Left kidney (tissue), 2 donors: ENCODE measurements around the gene SBF2. TPM values are rescaled to one million over a fixed set of nuclear protein-coding genes. Genes with fewer than 3 reads are reported as not detected.

Source experiments
- DNase-seq: peaks from one replicate; pipeline ENCODE4 v3.0.0-alpha.2; 2013
- polyA plus RNA-seq: library from polyadenylated mRNA; unstranded; fragments of 120-200 nt; gene quantifications from one replicate; pipeline ENCODE4 v1.2.1, GENCODE V29; 2013; ENCODE audit not compliant: insufficient read length

The SBF2 gene
- polyA plus RNA-seq, 1 donor: 65.7 TPM

DNA sequence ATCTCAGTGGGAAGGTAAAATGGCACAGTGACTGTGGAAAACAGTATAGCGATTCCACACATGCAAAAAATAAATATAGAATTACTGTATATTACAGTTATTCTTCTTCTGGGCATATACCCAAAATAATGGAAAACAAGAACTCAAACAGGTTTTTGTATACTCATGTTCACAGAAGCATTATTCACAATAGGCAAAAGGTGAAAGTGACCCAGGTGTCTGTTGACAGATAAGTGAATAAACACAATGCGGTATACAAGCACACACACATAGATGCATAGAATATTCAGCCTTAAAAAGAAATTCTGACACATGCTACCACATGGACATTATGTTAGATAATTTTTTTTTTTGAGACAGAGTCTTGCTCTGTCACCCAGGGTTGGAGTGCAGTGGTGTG lies 397.1 kb downstream of the SBF2 start:
- no peak for DNase-seq

DNA sequence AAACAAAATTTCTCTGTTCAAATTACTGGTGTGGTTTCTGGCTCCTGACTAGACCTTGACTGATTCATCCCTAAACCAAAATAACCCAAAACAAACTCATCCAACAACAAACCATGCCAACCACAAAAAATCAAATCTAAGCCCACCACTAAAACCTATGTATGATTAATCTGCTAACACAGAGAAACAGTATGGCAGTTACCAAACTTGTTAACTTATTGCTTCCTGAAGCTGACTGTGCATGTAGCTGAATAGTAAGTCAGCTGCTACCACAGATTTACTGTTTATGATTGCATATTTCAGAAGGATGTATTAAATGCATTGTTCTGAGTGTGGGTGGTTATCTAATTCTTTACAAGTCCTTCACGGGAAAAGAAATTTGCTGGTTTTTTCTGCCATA lies 399.0 kb downstream of the SBF2 start:
- DNase-seq: no peak

DNA sequence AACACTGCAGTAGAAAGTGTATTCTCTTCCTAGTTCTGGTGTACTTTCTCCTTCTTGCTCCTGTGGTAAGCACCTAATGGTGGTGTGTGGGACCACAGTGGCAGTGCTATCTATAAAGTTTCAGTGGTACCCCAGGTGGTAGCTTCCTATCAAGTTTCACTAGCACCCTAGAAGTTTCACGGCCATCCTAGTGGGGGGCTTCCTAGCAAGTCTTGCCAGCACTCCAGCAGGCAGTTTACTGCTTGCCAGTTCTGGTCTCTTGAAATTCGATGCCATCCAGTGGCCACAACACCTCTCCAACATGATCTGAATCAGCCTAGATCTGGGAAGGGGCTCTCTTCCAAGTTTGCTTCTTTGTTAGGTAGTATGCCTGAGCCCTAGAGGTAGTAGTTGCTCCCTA lies 400.5 kb downstream of the SBF2 start:
- no peak for DNase-seq

DNA sequence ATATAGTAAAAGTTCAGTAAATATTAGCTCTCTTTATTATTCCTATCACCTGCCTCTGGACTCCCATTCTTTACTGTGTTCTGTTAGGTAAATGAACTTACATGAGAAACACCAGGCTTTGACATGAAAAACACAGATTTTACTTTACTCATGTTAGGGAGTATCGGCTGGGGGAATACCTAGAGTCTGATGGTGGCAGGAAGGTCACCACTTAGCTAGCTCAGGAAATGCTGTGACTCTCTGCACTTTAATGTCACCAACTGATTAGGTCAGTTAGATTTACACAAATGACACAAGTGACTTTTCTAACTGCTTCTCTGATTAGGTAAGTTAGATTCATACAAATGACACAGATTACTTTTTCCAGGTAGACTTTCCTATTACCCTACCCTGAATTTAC lies 405.1 kb downstream of the SBF2 start:
- no peak for DNase-seq

DNA sequence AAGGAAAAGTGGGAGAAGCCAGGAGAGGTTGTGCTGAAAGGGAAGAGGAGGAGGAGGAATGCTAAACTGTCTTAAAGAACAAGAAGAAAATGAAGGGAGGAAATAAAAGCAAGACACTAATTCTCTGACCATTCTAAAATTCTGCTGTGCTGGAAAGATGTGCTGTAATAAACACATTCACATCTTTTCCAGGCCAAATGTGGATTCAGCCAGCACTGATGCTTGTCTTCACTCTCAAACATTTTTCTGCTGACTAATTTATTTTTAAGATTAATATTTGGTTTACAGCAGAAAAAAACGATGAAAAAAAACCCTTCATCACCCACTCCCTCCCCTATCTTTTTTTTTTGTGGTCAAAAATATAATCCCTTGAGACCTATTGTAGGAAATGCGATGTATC lies 406.5 kb downstream of the SBF2 start:
- no peak for DNase-seq

DNA sequence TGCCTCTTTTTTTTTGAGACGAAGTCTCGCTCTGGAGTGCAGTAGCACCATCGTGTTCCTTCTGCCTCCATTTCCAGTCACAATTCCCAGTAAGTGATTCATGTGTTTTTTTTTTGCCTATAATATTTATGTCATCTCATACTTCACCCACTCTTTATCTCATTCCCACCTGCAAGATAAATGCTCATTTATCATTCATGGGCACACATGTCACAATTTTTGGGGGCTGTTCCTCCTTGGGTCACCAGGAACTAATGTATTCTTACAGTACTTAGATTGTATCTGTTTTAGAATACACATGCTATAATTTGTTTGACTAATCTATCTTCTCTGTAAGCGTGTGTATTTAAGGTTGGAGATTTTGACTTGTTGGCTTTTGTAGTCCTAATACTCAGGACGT lies 407.4 kb downstream of the SBF2 start:
- DNase-seq: no peak

DNA sequence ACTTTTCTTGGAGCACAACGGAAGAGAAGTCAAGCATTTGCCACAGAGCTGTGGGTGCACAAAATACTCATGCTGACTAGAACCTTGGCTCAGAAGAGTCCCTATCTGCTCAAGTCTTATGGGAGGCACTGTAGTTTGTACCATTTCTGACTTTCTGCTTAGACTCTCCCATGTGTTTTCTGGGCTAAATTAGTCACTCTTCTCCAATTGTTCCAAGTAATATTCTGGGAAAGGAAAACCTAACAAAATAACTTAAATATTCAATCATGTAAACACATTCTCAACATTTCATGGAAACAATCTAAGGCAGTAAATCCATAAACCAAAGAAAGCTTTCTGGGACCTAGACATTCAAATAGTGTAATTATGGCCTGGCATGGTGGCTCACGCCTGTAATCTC lies 409.4 kb downstream of the SBF2 start:
- no peak for DNase-seq

DNA sequence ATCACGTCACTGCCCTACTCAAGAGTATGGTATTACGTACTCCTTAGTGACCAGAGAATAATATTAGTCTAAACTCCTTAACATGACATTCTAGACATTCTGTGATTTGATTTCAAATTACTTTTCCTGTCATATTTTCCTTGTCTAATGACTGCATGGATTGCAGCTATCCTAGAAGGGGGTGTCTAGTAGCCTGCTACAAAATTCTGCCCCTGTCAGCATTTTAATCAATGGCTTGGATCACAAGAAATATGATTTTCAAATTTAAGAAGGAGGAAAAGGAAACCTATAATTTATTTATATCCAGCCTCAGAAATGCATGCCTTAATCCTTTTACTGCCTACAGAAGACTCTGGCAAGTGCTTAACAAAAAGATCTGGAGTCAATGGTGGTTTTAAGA lies 413.4 kb downstream of the SBF2 start:
- DNase-seq: no peak

DNA sequence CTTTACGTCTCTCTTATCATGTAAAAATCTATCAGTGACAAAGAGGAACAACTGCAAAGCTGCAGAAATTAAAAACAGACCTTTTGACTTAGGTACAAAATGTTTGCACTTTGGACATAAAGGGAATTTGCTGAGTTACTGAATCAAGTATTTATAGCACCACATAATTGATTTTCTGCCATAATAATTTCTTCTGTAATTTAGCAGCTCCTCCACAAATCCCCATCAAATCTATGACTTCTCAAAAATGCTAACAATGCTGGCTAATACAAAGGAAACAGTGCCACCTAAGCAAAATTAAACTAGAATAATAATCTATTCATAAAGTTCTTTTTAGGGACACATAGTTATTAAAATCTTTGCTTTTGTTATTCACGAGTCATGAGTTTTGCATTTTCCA lies 415.1 kb downstream of the SBF2 start:
- no peak for DNase-seq

DNA sequence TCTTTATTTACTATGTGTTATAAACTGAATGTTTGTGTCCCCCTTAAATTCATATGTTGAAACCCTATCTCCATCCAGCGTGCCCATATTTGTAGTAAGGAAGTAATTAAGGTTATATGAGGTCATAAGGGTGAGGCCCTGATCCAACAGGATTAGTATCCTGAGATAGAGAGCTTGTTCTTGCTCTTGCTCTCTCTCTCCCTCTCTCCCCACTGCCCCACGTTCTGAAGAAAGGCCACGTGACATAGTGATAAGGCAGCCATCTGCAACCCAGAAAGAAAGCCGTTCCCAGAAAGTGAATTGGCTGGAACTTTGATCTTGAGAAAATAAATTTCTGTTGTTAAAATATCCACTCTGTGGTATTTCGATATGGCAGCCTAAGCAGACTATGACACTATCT lies 417.7 kb downstream of the SBF2 start:
- DNase-seq: no peak

DNA sequence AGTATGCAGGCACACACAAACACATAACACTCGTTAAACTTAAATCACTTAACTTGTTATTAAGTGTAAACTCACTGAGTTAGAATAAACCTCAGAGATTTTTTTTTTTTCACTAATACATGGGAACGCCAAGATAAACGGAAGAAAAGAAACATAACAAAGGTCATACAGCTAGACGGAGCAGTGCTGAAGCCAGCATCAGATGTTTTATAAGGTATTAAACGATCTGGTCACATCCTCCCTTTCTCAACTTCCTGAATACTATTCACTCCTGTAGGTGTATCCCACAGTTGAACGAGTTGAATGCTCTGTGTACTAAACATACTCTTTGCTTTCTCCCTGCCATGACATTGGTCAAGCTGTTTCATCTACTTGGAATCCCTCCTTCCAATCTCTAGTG lies 418.2 kb downstream of the SBF2 start:
- no peak for DNase-seq

DNA sequence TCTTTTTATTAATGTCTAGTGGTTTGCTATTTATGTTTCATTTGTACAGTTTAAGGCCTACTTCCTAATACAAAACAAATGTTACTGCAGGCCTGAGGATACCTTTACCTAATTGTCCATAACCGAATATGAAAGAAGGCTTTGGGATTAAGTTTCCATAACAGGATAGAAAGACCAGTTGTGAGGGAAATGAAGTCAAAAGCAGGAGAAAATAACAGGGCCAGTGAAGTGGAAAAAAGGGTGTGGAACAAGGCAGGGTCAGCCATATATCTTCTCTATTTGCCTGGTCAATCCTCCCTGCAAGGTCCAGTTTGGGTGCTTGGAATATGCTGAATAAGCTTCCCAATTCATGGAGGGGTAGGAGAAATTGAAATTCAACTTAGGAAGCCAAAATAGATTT lies 418.6 kb downstream of the SBF2 start:
- no peak for DNase-seq

DNA sequence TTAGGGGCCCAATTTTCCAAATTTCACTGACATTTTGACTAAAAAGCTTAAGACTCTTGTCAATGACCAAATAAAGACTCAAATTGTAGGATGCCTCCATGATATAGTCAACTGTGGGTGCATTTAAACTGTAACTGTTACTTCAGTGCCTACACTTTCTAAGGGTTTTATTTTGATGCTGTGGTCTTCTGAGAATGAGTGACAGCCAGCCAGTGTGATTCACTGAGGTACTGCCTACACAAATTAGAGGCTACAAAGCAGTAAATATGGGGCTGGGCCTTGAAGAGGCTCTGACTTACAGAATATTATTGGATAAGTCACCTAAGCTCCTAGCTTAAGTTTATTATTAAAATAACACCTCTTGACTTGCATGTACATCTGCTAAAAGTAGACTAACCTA lies 419.6 kb downstream of the SBF2 start:
- no peak for DNase-seq

DNA sequence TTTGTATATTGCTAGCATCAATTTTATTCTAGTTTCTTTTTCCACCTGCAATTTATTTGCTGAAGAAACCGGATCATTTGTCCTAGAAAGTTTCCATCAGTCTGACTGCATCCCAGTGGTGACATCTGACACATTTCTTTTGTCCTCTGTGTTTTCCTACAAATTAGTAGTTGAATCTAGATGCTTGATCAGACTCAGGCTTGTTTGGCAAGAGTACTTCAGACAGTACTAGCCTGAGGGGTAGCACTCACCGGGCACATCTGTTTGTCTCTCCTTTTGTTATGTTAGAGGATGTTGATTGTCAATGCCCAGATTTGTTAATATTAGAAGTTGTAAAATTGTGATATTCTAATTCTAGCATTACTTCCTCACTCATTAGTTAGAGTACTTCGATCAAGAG lies 425.4 kb downstream of the SBF2 start:
- DNase-seq: no peak

DNA sequence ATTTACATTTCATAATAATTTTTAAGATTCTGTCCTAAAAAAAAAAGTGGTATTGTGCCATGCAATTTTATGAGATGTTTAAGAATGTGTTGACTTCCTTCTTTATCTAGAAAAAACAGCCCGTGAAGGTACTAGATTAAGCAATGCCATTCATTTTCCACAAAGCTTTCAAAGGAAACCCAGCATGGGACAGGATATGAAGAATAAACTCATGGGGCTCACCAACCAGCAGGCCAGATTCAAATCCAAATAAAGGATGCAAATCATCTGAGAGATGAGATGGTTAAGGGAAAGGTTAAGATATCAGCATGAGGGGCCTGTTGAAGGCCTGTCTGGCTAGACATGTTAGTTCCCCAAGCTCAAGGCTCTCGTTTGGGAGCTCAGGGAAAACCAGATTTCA lies 431.0 kb downstream of the SBF2 start:
- no peak for DNase-seq

DNA sequence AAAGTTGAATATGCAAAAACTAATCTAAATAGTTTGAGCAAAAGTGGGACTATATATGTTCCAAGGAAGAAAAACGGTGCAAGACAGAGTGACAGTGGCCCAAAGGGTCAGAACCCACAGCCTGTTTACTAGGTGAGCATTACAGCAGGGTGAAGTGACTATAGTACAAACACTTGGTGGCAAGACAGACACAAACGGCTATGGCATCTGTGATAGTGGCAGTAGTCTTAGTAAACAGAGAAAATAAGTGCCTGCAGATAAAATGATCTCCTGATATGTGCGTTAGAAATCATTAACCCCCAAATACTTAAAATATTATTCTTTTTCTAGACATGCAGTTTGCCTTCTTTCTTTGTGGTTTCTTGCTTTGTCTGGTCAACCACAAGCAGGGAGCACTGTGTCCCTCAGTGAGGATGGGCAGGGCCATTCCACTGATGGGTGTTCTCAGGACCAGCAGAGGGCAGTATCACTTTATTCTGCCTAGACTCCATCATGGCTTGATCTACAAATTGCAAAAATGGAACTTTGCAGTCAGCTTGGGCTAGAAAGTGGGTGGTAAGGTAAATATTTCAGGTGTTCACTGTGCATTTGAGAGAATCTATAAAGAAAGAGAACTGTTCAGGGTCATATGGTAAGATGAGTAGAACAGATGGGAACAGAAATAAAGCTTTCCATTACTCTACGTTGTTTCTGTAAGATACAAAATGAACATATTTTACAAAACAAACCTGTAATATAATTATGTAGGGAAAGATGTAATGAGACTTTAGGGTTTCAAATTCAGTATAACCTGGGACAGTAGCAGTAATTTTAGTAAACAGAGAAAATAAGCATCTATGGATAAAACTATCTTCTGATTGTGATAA lies 431.9 kb downstream of the SBF2 start:
- no peak for DNase-seq

DNA sequence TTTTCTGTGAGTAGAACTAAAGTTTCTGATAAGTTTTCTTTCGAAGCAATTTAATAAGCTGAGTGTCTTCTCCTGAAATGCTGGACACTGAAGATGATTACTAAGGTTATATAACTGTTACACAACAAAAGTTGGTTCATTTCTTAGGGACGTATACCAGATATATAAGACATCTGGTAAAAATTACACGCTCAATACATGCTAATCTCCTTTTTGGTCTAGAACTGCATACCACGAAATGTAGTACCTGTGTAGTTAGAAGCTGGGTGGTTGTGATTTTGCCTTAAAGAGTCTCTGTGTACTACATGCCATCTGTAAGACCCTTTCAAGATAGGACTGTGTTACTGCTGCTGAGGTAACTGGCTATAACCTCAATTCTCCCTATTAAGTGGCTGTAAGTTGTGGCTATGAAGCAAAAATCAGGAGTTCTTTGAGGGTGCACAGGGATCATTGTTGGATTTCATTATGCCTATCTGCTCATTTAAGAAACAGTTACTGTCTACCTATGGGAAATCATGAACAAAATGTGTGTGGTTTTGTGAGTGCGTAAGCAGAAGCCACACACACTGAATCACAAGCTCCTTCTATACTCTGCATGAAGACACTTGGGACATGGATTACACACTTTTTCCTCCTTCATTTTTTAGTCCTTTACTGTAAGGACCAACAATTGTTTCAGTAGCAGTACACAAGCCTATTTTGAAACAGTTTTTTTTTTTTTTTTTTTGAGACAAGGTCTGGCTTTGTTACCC lies 434.3 kb downstream of the SBF2 start:
- no peak for DNase-seq

DNA sequence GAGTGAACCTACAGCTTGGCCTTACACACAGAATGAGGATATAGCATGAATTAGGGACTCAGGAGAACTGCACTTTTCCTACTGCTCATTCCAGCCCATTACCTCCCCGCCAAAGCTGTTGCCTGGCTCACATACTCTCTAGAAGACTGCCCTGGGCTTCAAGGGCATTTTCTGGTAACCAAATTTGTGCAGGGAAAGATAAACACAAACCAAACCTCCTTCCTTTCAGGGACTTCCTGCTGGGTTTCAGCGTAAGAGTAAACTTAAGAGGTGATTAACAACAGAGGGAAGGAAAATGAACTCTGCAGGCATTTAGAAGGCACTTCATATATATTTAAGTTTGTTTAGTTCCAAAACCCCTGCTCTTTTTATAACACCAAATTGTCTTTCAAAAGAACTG lies 435.2 kb downstream of the SBF2 start:
- no peak for DNase-seq

DNA sequence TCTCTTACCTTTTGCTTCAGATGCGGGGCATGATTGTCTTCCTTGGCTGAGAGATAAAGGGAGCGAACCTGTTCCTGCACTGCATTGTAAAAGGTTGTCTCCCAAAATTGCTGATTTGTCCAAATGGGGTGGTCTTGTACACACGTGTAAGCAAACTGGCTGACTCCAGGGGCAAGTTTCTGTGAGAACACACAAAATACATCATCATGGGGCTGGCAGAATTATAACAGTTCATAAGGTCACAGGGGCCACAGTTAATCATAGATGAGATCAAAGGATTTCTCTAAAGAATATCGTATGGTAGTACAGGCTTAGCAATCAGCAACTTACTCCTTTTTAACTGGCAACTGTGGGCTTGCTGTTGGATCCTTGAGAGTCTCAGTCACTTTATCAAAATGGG lies 435.8 kb downstream of the SBF2 start:
- no peak for DNase-seq

DNA sequence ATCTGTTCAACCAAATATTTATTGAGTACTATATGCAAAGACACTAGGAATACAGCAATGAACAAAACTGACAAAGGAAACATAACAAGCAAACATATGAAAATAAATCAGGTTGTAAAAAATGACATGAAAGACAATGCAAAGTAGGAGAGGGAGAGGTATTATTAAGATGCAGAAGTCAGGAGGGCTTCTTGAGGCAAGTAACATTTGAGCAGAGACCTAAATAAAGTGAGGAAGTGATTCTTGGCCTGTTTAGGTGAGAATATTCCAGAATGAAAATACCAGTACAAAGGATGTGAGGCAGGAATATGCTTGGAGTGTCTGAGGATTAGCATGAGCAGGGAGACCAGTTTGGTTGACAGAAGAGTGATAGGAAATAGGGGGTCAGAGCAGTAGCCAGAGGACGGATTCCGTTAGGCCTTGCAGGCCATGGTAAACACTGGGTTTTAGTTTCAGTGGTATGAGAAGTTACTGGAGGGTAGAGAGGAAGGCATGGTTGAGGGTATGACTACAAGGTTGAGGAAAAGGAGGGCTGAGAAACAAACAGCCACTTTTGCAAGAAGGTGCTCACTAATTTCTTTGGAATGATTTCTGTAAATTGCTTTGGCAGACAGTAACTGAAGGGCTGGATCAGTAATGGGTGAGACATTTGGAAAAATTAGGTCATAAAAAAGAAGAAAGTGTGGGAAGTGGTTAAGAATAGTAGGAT lies 438.3 kb downstream of the SBF2 start:
- no peak for DNase-seq

DNA sequence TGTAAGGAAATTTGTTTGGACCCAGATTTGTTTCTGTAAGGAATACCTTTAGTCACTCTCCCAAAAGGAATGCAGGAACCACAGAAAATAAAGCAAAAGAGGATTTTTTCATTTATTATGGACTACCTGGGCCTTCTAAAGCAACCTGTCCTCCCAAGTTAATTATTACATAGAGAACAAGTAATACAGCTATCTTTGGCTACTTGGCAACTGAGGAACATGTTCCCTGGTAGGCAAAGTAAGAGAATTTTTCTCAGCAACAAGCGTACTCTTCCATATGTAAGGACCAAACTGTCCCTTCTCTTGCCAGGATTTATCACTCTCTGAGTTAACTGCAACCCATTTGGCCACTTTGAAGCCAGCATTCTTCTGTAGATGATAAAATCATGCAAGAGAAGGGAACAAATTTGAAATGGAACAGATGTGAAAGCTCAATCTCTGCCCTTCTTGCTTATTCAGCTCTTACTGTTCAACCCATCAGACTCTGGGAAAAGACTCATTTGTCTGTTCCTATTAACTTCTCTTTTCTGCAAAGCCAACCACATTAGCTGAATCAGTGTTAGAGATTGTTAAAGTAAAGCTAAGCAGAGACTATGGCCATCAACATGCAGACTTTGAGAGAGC lies 440.0 kb downstream of the SBF2 start:
- DNase-seq: no peak

DNA sequence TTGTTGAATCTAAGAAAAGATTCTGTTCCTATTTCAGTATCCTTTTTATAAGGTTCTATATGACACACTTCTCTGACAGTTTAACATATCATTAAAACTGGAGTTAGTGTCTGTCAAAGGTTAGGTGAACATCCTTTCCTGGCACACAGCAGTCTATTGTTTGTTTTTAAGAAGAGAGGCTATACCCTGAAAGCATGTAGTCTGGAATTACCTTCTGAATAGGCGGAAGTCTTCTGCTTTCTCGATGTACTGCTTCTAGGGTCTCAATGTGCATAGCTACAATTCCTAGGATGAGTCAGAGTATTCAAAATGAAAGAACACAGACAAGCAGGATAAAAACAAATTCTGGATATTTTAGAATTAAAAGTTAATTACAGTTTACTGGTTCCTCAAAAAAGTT lies 441.6 kb downstream of the SBF2 start:
- no peak for DNase-seq

DNA sequence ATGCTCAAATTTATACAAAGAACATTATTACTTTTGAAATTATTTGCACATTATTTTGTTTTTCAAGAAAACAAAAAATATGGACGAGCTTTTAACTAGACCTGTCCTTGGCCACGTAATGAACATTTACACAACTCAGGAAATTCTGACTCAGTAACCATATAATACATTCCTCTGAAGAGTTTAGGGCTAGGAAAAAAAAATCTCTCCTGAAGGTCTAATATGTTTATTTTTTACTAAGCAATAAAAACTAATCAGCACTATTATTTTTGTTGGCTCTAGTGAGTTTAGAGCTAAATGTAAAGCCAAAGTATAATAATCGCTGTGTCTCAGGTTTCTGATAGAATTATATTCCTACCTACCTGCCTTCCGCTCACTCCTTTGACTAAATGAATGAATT lies 442.7 kb downstream of the SBF2 start:
- DNase-seq: no peak
